Tibial artery (tissue), 4 donors: Measurements from ENCODE around the gene BHLHE23.

Source experiments
- DNase-seq, 2 donors: peaks; one replicate each; pipeline ENCODE4 v3.0.0-alpha.2; 2019
- H3K27ac ChIP-seq, 2 donors: fragments of 200-600 bp; sonication (generic) in 1 of 2; 1 replicate in 1 of 2; 2 replicates in 1 of 2; pipeline ENCODE4 v1.5.1; 2018 to 2019; ENCODE audit warnings: mild to moderate bottlenecking in 1 of 2
- H3K27me3 ChIP-seq, 2 donors: fragments of 200-600 bp; sonication (generic) in 1 of 2; one replicate each; pipeline versions ENCODE4 v1.5.1 to v1.6.0; 2016 to 2019
- H3K36me3 ChIP-seq, 3 donors: fragments of 200-600 bp; sonication (generic) in 2 of 3; one replicate each; pipeline ENCODE4 v1.5.1; 2016 to 2019; ENCODE audit warnings: mild to moderate bottlenecking in 2 of 3
- H3K4me1 ChIP-seq, 4 donors: fragments of 200-600 bp; sonication (generic) in 2 of 4; 1 replicate in 3 of 4; 2 replicates in 1 of 4; pipeline ENCODE4 v1.5.1; 2016 to 2019
- H3K4me3 ChIP-seq, 2 donors: fragments of 200-600 bp; sonication (generic) in 1 of 2; 1 replicate in 1 of 2; 2 replicates in 1 of 2; pipeline ENCODE4 v1.5.1; 2018 to 2019; ENCODE audit warnings: mild to moderate bottlenecking in 2 of 2
- H3K9me3 ChIP-seq, 3 donors: fragments of 200-600 bp; sonication (generic) in 1 of 3; one replicate each; pipeline ENCODE4 v1.5.1; 2016 to 2019
- CTCF ChIP-seq, 2 experiments: fragments of 200-600 bp in 1 of 2; fragments of 450-650 bp in 1 of 2; IDR thresholded peaks; one replicate each; pipeline ENCODE4 v1.5.1; 2017 to 2019; ENCODE audit warnings: antibody characterized with exemption in 2 of 2, mild to moderate bottlenecking in 1 of 2, moderate library complexity in 1 of 2
- intact Hi-C: fragments of 100-400 bp; cut with DNase I; formaldehyde crosslinking; loops from one replicate; pipeline ENCODE4 v1.15.0; 2023; ENCODE audit warnings: low total_unique reads

Gene BHLHE23

GRCh38 chr20:63006540-63007359 is at the start of gene BHLHE23:
Gene BHLHE23, minus strand, starts transcription at chr20:63006964. Its CDS starts 190 bp downstream, at chr20:63006774.
- no peaks in the 10 kb centered on the region for H3K9me3 ChIP-seq
- H3K36me3 ChIP-seq: no peaks in the 10 kb centered on the region
- no peak for DNase-seq
- intact Hi-C loops: loop anchor here (5.0 to 10.0 kb wide), 3 partner anchors 104 to 342 kb away; no protein-coding TSS in a partner anchor
- peaks cover 15 to 95% of the 10 kb centered on the region in 2 donors for H3K27me3 ChIP-seq
- peaks cover 0 to 36% (median 20%) of the 10 kb centered on the region in 4 donors for H3K4me1 ChIP-seq
- no peak for TF ChIP-seq CTCF (IDR thresholded peaks at IDR 0.05)
- H3K27ac ChIP-seq: no peak within 1 kb of the TSS
- H3K4me3 ChIP-seq: peak within 1 kb of the TSS in 1 of 2 donors; percentile 23

GRCh38 chr20:63055575-63056235 is 48.9 kb upstream of the BHLHE23 start:
- intact Hi-C loops: loop anchor here (5.0 kb wide), 1 partner anchor 127 kb away; no protein-coding TSS in a partner anchor
- Histone ChIP-seq H3K27ac (no peak overlapping the region), H3K4me1 (peaks cover 0 to 8% (median 3%) of the 10 kb centered on the region in 4 donors), H3K4me3 (no peak overlapping the region), H3K9me3 (no peaks in the 10 kb centered on the region), H3K27me3 (peaks cover 0 to 76% of the 10 kb centered on the region in 2 donors), H3K36me3 (no peaks in the 10 kb centered on the region)
- peak; percentile 5 to 64 for DNase-seq
- no peak for TF ChIP-seq CTCF (IDR thresholded peaks at IDR 0.05)

GRCh38 chr20:63054681-63055240 is 48.0 kb upstream of the BHLHE23 start:
- peak; percentile 13 to 62 for DNase-seq
- no peaks in the 10 kb centered on the region for H3K36me3 ChIP-seq
- H3K27me3 ChIP-seq: peaks cover 0 to 76% of the 10 kb centered on the region in 2 donors
- H3K9me3 ChIP-seq: no peaks in the 10 kb centered on the region
- no peak overlapping the region for H3K27ac ChIP-seq
- H3K4me3 ChIP-seq: no peak overlapping the region
- peaks cover 0 to 8% (median 3%) of the 10 kb centered on the region in 4 donors for H3K4me1 ChIP-seq
- no peak for TF ChIP-seq CTCF (IDR thresholded peaks at IDR 0.05)
- intact Hi-C loops: loop anchor here (5.0 kb wide), 1 partner anchor 128 kb away; no protein-coding TSS in a partner anchor

GRCh38 chr20:63054103-63054474 is 47.3 kb upstream of the BHLHE23 start:
- Histone ChIP-seq H3K9me3 (no peaks in the 10 kb centered on the region), H3K27ac (no peak overlapping the region), H3K4me1 (peaks cover 0 to 8% (median 3%) of the 10 kb centered on the region in 4 donors), H3K27me3 (peaks cover 0 to 75% of the 10 kb centered on the region in 2 donors), H3K4me3 (no peak overlapping the region), H3K36me3 (no peaks in the 10 kb centered on the region)
- DNase-seq: peak in 1 of 2 donors; percentile 11
- intact Hi-C loops: no loop called here
- TF ChIP-seq CTCF (IDR thresholded peaks at IDR 0.05): no peak

- Histone ChIP-seq H3K36me3 (no peaks in the 10 kb centered on the region), H3K4me1 (peaks cover 0 to 8% (median 3%) of the 10 kb centered on the region in 4 donors), H3K9me3 (no peaks in the 10 kb centered on the region), H3K27ac (no peak overlapping the region), H3K4me3 (no peak overlapping the region), H3K27me3 (peaks cover 0 to 70% of the 10 kb centered on the region in 2 donors)
- intact Hi-C loops: no loop called here
- peak in 1 of 2 donors; percentile 40 for DNase-seq
- no peak for TF ChIP-seq CTCF (IDR thresholded peaks at IDR 0.05)
Measured at GRCh38 chr20:63053432-63054102, 46.8 kb upstream of the BHLHE23 start.
